ENCODE results near the gene PCDHGA1. TPM values are rescaled to one million over a fixed set of nuclear protein-coding genes. Genes with fewer than 3 reads are reported as not detected.
A peak's percentile ranks its signal among the peaks of the same experiment; 100 is the strongest.
"Not testable (repeated sequence)": the region's sequence is repeated elsewhere in the genome, so short reads cannot be mapped to it uniquely, and the experiment has no call there.

The PCDHGA1 gene
- total RNA-seq, 1 donor from 2014 or later = 0.07 TPM

DNA sequence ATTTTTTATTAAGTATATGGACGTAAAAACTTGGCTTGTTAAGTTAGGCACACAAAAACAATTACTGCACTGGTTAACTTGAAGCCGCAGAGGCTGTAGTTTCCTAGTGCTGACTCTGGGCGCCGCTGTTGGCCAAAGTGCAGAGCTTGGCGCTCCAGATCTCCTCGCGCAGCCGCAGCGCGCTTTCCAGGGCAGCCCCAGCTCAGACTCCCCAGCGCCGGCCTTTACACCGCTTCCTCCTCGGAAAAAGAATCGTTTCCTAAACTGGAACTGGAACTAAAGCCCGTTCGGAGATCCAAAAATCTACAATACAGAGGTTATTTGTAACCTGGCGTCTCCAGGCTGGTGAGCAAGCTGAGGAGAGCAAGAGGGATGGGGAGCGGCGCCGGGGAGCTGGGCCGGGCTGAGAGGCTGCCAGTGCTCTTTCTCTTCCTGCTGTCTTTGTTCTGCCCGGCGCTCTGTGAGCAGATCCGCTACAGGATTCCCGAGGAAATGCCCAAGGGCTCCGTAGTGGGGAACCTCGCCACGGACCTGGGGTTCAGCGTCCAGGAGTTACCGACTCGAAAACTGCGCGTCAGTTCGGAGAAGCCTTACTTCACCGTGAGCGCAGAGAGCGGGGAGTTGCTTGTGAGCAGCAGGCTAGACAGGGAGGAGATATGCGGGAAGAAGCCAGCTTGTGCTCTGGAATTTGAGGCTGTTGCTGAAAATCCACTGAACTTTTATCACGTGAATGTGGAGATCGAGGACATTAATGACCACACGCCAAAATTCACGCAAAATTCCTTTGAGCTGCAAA is 67.6 kb downstream of the PCDHGA1 start, which contains the start of gene PCDHGB5:
PCDHGB5 (plus strand) TSS at position 192 of the 796 bp plus-strand sequence; CDS start at position 373, 181 bp downstream.
- H3K36me3 Mint-ChIP-seq (ENCODE audit: low read depth); H3K27ac Mint-ChIP-seq; H3K4me1 Mint-ChIP-seq; intact Hi-C loops (cut with micrococcal nuclease): not testable (repeated sequence)
- Mint-ChIP-seq H3K9me3 (peaks cover 27% of the 10 kb centered on the region), H3K27me3 (peaks cover 23% of the 10 kb centered on the region), H3K4me3 (peak within 1 kb of the TSS; percentile 63)
- DNase-seq = peak; percentile 83

GRCh38 chr5:141398608-141399007 is 68.3 kb downstream of the PCDHGA1 start:
- Mint-ChIP-seq H3K4me3 (no peak overlapping the region), H3K27me3 (peaks cover 26% of the 10 kb centered on the region), H3K36me3 (ENCODE audit: low read depth) (no peaks in the 10 kb centered on the region), H3K9me3 (peaks cover 25% of the 10 kb centered on the region), H3K4me1 (no peaks in the 10 kb centered on the region), H3K27ac (no peak overlapping the region)
- intact Hi-C loops (cut with micrococcal nuclease) = no loop called here
- DNase-seq = peak; percentile 51

DNA sequence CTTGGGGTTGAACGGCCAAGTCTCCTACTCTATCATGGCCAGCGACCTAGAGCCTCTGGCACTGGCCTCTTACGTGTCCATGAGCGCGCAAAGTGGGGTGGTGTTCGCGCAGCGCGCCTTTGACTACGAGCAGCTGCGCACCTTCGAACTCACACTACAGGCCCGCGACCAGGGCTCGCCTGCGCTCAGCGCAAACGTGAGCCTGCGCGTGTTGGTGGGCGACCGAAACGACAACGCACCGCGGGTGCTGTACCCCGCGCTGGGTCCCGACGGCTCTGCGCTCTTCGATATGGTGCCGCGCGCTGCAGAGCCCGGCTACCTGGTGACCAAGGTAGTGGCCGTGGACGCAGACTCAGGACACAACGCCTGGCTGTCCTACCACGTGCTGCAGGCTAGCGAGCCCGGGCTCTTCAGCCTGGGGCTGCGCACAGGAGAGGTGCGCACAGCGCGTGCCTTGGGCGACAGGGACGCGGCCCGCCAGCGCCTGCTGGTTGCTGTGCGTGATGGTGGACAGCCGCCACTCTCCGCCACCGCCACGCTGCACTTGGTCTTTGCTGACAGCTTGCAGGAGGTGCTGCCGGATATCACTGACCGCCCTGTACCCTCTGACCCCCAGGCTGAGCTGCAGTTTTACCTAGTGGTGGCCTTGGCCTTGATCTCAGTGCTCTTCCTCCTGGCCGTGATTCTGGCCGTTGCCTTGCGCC is 69.4 kb downstream of the PCDHGA1 start:
- no peak overlapping the region for H3K27ac Mint-ChIP-seq
- no peak overlapping the region for H3K4me3 Mint-ChIP-seq
- H3K4me1 Mint-ChIP-seq = no peaks in the 10 kb centered on the region
- peaks cover 30% of the 10 kb centered on the region for H3K27me3 Mint-ChIP-seq
- intact Hi-C loops (cut with micrococcal nuclease) = no loop called here
- no peaks in the 10 kb centered on the region for H3K36me3 Mint-ChIP-seq (ENCODE audit: low read depth)
- DNase-seq = no peak
- H3K9me3 Mint-ChIP-seq = peaks cover 22% of the 10 kb centered on the region

- Mint-ChIP-seq H3K36me3 (ENCODE audit: low read depth) (no peaks in the 10 kb centered on the region), H3K4me1 (no peaks in the 10 kb centered on the region), H3K27ac (no peak within 1 kb of the TSS), H3K9me3 (peaks cover 18% of the 10 kb centered on the region), H3K27me3 (peaks cover 30% of the 10 kb centered on the region), H3K4me3 (peak within 1 kb of the TSS; percentile 23)
- intact Hi-C loops (cut with micrococcal nuclease) = no loop called here
- peak; percentile 56 for DNase-seq
Observed at GRCh38 chr5:141402553-141403243, 72.4 kb downstream of the PCDHGA1 start, which contains the start of gene PCDHGA9. Gene PCDHGA9, plus strand, starts transcription at chr5:141402778. Its CDS starts 175 bp downstream, at chr5:141402953.

DNA sequence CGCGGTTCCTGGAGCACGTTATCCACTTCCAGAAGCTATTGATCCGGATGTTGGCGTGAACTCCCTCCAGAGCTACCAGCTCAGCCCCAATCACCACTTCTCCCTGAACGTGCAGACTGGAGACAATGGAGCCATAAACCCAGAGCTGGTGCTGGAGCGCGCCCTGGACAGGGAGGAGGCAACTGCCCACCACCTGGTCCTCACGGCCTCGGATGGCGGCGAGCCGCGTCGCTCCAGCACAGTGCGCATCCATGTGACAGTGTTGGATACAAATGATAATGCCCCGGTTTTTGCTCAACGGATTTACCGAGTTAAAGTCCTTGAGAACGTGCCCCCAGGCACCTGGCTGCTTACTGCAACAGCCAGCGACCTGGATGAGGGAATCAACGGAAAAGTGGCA is 73.1 kb downstream of the PCDHGA1 start:
- no peak overlapping the region for H3K4me3 Mint-ChIP-seq
- DNase-seq = peak; percentile 46
- H3K9me3 Mint-ChIP-seq = peaks cover 22% of the 10 kb centered on the region
- H3K4me1 Mint-ChIP-seq = no peaks in the 10 kb centered on the region
- H3K27ac Mint-ChIP-seq = no peak overlapping the region
- H3K27me3 Mint-ChIP-seq = peaks cover 34% of the 10 kb centered on the region
- H3K36me3 Mint-ChIP-seq (ENCODE audit: low read depth) = no peaks in the 10 kb centered on the region
- intact Hi-C loops (cut with micrococcal nuclease) = no loop called here

GRCh38 chr5:141407790-141408505 is 77.6 kb downstream of the PCDHGA1 start, which contains the start of gene PCDHGB6:
Gene PCDHGB6, plus strand, starts transcription at chr5:141408021. Its CDS starts 182 bp downstream, at chr5:141408203.
- H3K4me3 Mint-ChIP-seq = peak within 1 kb of the TSS; percentile 72
- intact Hi-C loops (cut with micrococcal nuclease); H3K36me3 Mint-ChIP-seq (ENCODE audit: low read depth); H3K4me1 Mint-ChIP-seq: not testable (repeated sequence)
- peaks cover 36% of the 10 kb centered on the region for H3K27me3 Mint-ChIP-seq
- peak within 1 kb of the TSS; percentile 68 for H3K27ac Mint-ChIP-seq
- H3K9me3 Mint-ChIP-seq = peaks cover 22% of the 10 kb centered on the region
- DNase-seq = peak; percentile 81

- intact Hi-C loops (cut with micrococcal nuclease) = loop anchor here (5.0 kb wide), 4 partner anchors 47 to 103 kb away; partner anchors contain the start of genes PCDHGA2 and PCDHGA5
- peaks cover 43% of the 10 kb centered on the region for H3K27me3 Mint-ChIP-seq
- peaks cover 10% of the 10 kb centered on the region for H3K4me1 Mint-ChIP-seq
- no peak overlapping the region for H3K27ac Mint-ChIP-seq
- peak; percentile 51 for DNase-seq
- peaks cover 30% of the 10 kb centered on the region for H3K9me3 Mint-ChIP-seq
- H3K36me3 Mint-ChIP-seq (ENCODE audit: low read depth) = peaks cover 3% of the 10 kb centered on the region
- H3K4me3 Mint-ChIP-seq = no peak overlapping the region
Observed at GRCh38 chr5:141409598-141410306, 79.4 kb downstream of the PCDHGA1 start.

GRCh38 chr5:141411575-141411974 is 81.3 kb downstream of the PCDHGA1 start:
- Mint-ChIP-seq H3K4me3 (no peak overlapping the region), H3K9me3 (peaks cover 30% of the 10 kb centered on the region)

GRCh38 chr5:141412854-141413539 is 82.7 kb downstream of the PCDHGA1 start, which contains the start of gene PCDHGA10:
Gene PCDHGA10, plus strand, starts transcription at chr5:141412987. Its CDS starts 189 bp downstream, at chr5:141413176.
- Mint-ChIP-seq H3K27me3 (peaks cover 51% of the 10 kb centered on the region), H3K9me3 (peaks cover 29% of the 10 kb centered on the region), H3K4me3 (peak within 1 kb of the TSS; percentile 86), H3K36me3 (ENCODE audit: low read depth) (peaks cover 6% of the 10 kb centered on the region), H3K27ac (no peak within 1 kb of the TSS), H3K4me1 (peaks cover 12% of the 10 kb centered on the region)
- peak; percentile 86 for DNase-seq
- intact Hi-C loops (cut with micrococcal nuclease) = loop anchor here (2.0 to 5.0 kb wide), 6 partner anchors 51 to 146 kb away; partner anchors contain the start of genes PCDHGA2 and PCDHGA5

More at GRCh38 chr5:141411575-141411974, 81.3 kb downstream of the PCDHGA1 start:
- H3K27me3 Mint-ChIP-seq = peaks cover 51% of the 10 kb centered on the region
- H3K4me1 Mint-ChIP-seq = peaks cover 10% of the 10 kb centered on the region
- H3K27ac Mint-ChIP-seq = no peak overlapping the region
- no peak for DNase-seq
- H3K36me3 Mint-ChIP-seq (ENCODE audit: low read depth) = peaks cover 3% of the 10 kb centered on the region
- intact Hi-C loops (cut with micrococcal nuclease) = loop anchor here (5.0 kb wide), 4 partner anchors 49 to 101 kb away; partner anchors contain the start of genes PCDHGA2 and PCDHGA5

GRCh38 chr5:141413540-141414069 is 83.3 kb downstream of the PCDHGA1 start:
- Mint-ChIP-seq H3K36me3 (ENCODE audit: low read depth) (peaks cover 8% of the 10 kb centered on the region), H3K27ac (no peak overlapping the region), H3K27me3 (peaks cover 55% of the 10 kb centered on the region), H3K4me1 (peaks cover 16% of the 10 kb centered on the region), H3K9me3 (peaks cover 32% of the 10 kb centered on the region), H3K4me3 (peak overlapping the region; percentile 86)
- intact Hi-C loops (cut with micrococcal nuclease) = loop anchor here (2.0 to 5.0 kb wide), 6 partner anchors 51 to 145 kb away; partner anchors contain the start of genes PCDHGA2 and PCDHGA5
- DNase-seq = peak; percentile 58

DNA sequence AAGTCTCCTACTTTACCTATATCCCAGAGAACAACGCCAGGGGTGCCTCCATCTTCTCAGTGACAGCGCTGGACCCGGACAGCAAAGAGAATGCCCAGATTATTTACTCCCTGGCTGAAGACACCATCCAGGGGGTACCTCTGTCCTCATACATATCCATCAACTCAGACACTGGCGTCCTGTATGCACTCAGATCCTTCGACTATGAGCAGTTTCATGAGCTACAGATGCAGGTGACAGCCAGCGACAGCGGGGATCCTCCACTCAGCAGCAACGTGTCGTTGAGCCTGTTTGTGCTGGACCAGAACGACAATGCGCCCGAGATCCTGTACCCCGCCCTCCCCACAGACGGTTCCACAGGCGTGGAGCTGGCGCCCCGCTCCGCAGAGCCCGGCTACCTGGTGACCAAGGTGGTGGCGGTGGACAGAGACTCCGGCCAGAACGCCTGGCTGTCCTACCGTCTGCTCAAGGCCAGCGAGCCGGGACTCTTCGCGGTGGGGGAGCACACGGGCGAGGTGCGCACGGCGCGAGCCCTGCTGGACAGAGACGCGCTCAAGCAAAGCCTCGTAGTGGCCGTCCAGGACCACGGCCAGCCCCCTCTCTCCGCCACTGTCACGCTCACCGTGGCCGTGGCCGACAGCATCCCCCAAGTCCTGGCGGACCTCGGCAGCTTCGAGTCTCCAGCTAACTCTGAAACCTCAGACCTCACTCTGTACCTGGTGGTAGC is 84.4 kb downstream of the PCDHGA1 start:
- H3K4me1 Mint-ChIP-seq = peaks cover 18% of the 10 kb centered on the region
- peaks cover 52% of the 10 kb centered on the region for H3K27me3 Mint-ChIP-seq
- intact Hi-C loops (cut with micrococcal nuclease) = loop anchor here (5.0 kb wide), 4 partner anchors 52 to 98 kb away; partner anchors contain the start of genes PCDHGA2 and PCDHGA5
- not testable (repeated sequence) for H3K27ac Mint-ChIP-seq; H3K4me3 Mint-ChIP-seq; H3K36me3 Mint-ChIP-seq (ENCODE audit: low read depth)
- H3K9me3 Mint-ChIP-seq = peaks cover 29% of the 10 kb centered on the region
- peak; percentile 52 for DNase-seq
